ENCODE data around the gene SERTAD1.

The SERTAD1 gene

DNA sequence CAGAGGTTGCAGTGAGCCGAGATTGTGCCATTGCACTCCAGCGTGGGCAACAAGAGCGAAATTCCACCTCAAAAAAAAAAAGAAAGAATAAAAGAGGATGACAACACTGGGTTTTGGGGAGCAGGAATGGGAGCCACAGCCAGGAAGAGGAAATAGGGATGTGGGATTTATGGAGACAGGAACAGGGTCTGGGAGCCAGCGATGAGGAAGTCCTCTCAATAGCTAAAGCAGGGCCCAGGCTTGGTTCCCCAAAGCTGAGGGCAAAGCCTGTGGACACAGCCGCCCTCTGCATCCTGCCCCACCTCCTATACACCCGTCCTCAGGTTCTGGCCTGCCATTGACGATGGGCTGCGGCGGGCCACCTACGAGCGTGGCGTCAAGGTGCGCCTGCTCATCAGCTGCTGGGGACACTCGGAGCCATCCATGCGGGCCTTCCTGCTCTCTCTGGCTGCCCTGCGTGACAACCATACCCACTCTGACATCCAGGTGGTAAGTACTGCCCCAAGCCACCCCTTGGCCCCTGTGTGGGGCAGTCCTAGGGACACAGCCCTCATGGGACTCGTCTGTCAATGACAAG, 49.4 kb downstream of the SERTAD1 start:
- in situ Hi-C loops (cut with HindIII; ENCODE audit: low sequenced_read_pairs) = no loop called here
- TF ChIP-seq, protein P1, sequence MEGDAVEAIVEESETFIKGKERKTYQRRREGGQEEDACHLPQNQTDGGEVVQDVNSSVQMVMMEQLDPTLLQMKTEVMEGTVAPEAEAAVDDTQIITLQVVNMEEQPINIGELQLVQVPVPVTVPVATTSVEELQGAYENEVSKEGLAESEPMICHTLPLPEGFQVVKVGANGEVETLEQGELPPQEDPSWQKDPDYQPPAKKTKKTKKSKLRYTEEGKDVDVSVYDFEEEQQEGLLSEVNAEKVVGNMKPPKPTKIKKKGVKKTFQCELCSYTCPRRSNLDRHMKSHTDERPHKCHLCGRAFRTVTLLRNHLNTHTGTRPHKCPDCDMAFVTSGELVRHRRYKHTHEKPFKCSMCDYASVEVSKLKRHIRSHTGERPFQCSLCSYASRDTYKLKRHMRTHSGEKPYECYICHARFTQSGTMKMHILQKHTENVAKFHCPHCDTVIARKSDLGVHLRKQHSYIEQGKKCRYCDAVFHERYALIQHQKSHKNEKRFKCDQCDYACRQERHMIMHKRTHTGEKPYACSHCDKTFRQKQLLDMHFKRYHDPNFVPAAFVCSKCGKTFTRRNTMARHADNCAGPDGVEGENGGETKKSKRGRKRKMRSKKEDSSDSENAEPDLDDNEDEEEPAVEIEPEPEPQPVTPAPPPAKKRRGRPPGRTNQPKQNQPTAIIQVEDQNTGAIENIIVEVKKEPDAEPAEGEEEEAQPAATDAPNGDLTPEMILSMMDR (IDR thresholded peaks at IDR 0.05; ENCODE audit: low read depth, low read length, missing control alignments) = no peak
- DNase-seq (ENCODE audit: low read depth) = no peak
- no peak overlapping the region for H3K4me3 ChIP-seq (ENCODE audit: low read depth, low read length)

DNA sequence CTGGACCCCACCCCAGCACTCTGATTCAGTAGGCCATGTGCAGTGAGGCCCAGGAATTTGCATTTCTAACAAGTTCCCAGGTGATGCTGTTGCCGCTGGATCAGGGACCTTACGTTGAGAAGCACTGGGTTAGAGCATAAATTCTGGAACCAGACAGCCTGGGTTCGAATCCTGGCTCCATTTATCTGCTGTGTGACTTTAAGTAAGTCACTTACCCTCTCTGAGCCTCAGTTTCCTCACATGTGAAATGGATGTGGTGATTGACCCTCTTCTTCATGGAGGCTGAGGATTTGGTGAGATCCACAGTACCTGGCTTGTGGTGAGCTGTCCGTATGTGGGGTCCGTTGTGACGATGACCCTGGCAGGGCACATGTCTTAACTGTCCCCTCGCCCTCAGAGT, 51.7 kb downstream of the SERTAD1 start:
- in situ Hi-C loops (cut with HindIII; ENCODE audit: low sequenced_read_pairs) = no loop called here
- no peak for DNase-seq (ENCODE audit: low read depth)
- TF ChIP-seq, protein P1 (IDR thresholded peaks at IDR 0.05; ENCODE audit: low read depth, low read length, missing control alignments) = no peak
- H3K4me3 ChIP-seq (ENCODE audit: low read depth, low read length) = no peak overlapping the region

DNA sequence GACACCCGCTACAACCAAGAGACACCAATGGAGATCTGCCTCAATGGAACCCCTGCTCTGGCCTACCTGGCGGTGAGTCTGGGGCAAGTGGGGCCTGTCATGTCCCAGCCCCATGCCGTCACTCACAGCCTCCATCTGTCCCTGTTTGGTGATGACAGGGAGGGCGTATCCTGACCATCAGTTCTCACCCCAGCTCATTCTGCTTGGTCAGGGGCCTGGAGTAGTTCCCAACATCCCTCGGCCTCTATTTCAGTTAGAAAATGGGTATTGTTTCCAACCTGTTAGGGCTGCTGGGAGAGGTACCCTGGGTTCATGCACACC, 54.0 kb downstream of the SERTAD1 start:
- TF ChIP-seq, protein P1 (IDR thresholded peaks at IDR 0.05; ENCODE audit: low read depth, low read length, missing control alignments) = no peak
- no peak overlapping the region for H3K4me3 ChIP-seq (ENCODE audit: low read depth, low read length)
- DNase-seq (ENCODE audit: low read depth) = no peak
- in situ Hi-C loops (cut with HindIII; ENCODE audit: low sequenced_read_pairs) = no loop called here

Measured in astrocyte of the cerebellum (primary cell).